Stimulated activated CD8-positive, alpha-beta memory T cell treated with anti-CD3 and anti-CD28 coated beads, Interleukin-2, amount 100 ng/mL, for 48 hours (primary cell): ENCODE data around the gene SH2D4B.

Experiments used
- DNase-seq, 2 donors: peaks; one replicate each; pipeline ENCODE4 v3.0.0-alpha.2; 2020; ENCODE audit warnings: low read depth in 2 of 2

The SH2D4B gene

DNA sequence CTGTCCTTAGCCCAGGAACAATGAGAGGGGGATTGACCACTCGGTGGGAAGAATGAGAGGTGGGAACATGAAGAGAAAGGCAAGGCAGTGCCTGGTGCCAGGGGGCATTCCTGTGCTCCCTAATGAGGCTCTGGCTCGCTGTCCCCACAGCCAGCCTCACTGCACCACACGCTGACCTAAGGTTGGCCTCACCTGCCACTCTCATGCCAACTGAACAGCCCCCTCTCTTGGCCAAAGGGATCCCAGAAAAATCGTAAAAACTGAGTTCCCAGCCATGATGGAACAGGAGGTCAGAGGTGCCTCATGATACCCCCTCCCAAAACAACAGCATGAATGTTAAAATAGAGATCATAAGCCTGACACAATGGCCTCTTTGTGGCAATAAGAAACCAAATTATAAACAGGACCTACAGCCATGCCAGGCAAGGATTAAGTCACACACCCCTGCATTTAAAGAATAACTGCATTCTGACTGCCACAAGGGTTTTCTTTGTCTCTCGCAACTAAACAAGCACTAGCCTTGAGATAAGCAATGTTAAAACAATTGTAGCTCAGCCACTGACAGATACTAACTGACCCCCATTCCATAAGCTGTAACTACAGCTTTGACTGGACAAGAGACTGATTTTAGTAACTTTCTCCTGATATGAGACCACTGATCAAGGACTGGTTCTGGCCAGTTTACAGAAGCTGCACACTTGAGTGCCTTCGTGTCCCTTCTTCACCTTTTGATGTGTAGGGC, 149.2 kb downstream of the SH2D4B start:
- DNase-seq: no peak

DNA sequence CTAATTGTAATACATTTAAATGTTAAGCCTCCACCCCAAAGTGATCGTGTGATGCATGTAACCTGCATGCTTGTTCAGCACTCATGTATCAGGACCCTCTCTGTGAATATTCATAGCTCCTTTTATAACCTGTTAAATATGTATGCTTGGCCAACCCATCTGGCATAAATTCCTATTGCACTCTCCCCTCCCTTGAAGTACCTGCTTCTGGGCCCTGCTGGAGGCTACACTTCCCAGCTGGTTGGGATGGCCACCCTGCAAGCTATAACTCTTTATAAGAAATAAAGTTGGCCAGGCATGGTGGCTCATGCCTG, 149.7 kb downstream of the SH2D4B start:
- no peak for DNase-seq

DNA sequence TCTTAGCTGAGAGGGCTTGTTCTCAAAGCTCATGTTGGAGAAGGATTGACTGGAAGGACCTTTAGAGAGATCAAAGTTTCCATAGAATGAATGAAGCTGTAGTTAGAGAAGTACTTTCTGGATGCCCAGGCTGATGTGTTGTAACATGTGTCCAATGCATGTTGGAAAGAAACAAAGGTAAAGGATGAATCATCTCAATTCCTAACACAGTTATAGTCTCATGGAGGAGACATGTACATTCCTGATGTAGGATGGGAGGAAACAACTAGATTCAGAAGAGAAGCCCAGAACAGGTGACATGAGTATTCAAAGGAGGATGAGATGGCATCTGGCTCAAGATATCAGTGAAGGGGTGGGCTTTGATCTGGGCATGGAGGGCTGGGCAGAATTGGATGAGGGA, 152.7 kb downstream of the SH2D4B start:
- no peak for DNase-seq

DNA sequence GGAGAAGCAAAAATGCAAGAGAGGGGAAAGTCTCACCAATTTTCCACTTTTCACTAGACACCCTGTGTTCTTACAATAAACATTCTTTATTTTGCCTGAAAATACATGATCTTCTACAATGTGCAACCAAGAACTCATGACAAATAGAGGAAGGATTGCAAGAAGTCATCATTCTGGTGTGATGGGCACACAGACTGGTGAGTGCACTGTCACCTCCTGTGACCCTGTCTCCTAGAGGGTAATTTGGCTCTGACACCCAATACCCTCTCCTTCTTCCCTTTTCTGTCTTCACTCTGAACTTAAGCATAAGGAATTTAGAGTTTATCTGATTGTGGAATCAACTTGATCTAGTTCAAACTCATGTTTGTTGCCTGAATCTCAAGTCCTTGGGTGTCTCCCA, 153.7 kb downstream of the SH2D4B start:
- DNase-seq: no peak

DNA sequence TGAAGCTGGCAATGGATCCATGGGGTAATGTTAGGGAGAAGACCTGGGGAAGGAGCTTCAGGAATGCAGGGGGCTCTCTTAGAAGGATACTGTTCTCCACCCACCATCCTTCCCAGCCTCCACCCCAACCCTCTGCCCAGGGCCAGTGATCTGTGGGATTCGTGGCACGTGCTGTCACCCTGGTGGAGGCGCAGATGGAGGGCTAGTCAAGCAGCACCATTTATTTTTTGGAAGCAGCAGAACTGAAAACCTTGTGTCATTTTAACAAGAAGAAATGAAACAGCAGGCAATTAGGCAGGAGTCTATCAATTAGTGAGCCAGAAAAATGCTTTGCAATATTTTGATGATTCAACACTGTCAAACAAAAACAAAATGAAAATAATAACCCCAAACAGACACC, 155.9 kb downstream of the SH2D4B start:
- no peak for DNase-seq

DNA sequence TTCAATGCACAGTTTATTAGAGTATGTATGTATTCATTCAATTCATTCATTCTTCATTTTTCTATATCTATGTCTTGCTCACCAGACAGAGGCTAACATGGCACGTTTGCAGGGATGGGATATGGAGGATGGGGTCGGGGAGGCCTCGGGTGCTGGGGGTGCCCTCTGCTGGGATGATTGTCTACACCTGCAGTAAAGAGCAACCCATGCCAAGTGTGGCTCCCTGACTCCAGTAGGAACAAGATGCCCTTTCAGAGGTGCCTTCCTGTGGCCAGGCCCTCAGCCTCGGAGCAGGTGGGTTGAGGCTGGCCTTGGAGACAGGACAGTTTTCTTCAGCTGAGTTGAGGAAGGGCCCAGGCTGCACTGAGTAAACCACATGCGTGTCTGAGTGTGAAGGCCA, 157.2 kb downstream of the SH2D4B start:
- no peak for DNase-seq
